Erythroblast (primary cell): ENCODE measurements around the gene SCNN1A.

Experiments used
- GATA1 ChIP-seq: IDR thresholded peaks from 2 replicates; pipeline ENCODE4 v1.6.1; 2011; ENCODE audit warnings: low read depth, mild to moderate bottlenecking, control low read depth, low read length, moderate library complexity
- POLR2A ChIP-seq: IDR thresholded peaks from 2 replicates; pipeline ENCODE4 v1.6.1; 2011; ENCODE audit warnings: mild to moderate bottlenecking, low read length

- no peak for TF ChIP-seq POLR2A
- TF ChIP-seq GATA1, result no peak
Measured at GRCh38 chr12:6418796-6419195, 43.4 kb upstream of the SCNN1A start.
